Hepatocyte (in vitro differentiated cells): ENCODE measurements around the gene RRAS.

Experiments used
- EZH2 ChIP-seq: fragments of 200-600 bp; sonication (generic); IDR thresholded peaks from 2 replicates; pipeline ENCODE4 v1.6.1; 2016; ENCODE audit warnings: antibody characterized with exemption, mild to moderate bottlenecking, borderline replicate concordance
- EZH2phosphoT487 ChIP-seq: fragments of 200-600 bp; sonication (generic); IDR thresholded peaks from one replicate; pipeline ENCODE4 v1.6.1; 2018; ENCODE audit warnings: antibody characterized with exemption, mild to moderate bottlenecking, low read depth, moderate library complexity; ENCODE audit not compliant: unreplicated experiment, severe bottlenecking
- TF ChIP-seq, protein P1 (sequence below): fragments of 200-600 bp; sonication (generic); IDR thresholded peaks from 2 replicates; pipeline ENCODE4 v1.5.1; 2016; ENCODE audit warnings: antibody characterized with exemption, mild to moderate bottlenecking; ENCODE audit not compliant: poor library complexity

DNA sequence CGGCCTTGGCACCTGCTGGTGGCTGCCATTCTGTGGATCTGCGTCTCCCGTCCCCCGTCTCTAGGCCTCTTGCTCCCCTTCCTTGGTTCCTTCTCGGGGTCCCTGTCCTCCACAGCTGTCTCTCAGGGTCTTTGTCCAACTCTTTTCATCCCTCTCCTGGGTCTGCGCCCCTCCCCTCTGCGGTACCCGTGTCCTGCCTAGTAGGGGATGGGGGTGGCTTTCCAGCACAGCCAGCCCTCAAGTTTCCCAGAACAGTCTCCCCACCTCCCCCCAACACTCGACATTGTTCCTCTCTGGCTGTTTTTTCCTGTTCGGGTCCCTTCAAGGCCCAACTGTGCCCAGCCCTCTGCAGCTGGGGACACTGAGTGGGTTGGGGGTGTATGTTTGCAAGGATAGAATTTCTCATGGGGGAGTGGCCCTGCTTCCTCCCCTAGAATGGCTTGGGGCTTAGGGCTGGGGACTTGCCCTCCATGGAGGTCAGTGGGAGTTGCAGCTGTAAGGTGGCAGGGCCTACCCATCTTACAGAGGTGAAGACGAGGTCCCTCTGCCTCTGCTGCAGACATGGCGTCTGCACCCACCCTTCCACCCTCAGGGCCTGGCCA is 48.7 kb upstream of the RRAS start:
- TF ChIP-seq, protein P1, sequence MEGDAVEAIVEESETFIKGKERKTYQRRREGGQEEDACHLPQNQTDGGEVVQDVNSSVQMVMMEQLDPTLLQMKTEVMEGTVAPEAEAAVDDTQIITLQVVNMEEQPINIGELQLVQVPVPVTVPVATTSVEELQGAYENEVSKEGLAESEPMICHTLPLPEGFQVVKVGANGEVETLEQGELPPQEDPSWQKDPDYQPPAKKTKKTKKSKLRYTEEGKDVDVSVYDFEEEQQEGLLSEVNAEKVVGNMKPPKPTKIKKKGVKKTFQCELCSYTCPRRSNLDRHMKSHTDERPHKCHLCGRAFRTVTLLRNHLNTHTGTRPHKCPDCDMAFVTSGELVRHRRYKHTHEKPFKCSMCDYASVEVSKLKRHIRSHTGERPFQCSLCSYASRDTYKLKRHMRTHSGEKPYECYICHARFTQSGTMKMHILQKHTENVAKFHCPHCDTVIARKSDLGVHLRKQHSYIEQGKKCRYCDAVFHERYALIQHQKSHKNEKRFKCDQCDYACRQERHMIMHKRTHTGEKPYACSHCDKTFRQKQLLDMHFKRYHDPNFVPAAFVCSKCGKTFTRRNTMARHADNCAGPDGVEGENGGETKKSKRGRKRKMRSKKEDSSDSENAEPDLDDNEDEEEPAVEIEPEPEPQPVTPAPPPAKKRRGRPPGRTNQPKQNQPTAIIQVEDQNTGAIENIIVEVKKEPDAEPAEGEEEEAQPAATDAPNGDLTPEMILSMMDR, result no peak
- TF ChIP-seq EZH2phosphoT487 (no peak), EZH2 (no peak)
